ENCODE data around the gene ALKBH4.
"Not testable (repeated sequence)": the region's sequence is repeated elsewhere in the genome, so short reads cannot be mapped to it uniquely, and the experiment has no call there.

DNA sequence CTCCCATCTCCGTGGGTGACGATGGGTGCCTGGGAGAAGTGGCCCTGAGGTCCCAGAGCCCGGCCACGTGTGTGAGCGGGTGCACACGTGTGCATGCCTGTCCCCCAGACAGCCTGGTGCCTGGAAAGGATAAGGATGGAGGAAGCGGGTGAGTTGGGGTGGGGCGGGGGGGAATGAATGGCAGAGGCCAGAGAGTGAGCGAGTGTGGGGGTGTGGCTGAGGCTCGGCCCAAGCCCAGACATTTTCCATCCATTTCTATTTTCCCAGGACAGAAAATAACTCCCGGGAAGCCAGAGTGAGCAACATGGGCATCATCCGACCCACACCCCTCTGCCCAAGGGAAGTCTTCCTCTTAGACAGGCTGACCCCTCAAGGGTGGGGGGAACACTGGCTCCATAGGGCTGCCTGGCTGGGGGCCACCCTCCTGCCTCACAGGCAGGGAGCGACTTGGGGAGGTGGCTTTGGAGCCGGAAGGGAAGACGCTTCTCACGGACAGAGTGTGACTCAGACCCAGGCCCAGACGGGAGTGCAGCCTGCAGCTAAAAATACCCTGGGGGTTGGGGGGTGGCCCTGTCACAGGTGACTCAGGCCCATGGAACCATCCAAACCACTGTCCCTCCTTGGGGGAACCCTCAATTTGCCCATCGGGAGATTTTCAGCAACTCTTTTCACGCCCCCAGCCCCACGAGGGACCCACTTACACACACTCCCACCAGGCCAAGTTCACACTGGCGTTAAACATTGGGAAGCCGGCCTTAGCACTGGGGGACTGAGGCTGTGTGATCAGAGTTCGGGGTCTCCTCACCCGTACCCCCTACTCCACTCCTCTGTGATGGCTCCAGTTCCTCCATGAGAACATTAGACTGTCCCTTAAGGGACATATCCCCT, 40.9 kb upstream of the ALKBH4 start:
- TF ChIP-seq EZH2 (IDR thresholded peaks at IDR 0.05; ENCODE audit: low read length): not testable (repeated sequence)
- TF ChIP-seq, protein P1, sequence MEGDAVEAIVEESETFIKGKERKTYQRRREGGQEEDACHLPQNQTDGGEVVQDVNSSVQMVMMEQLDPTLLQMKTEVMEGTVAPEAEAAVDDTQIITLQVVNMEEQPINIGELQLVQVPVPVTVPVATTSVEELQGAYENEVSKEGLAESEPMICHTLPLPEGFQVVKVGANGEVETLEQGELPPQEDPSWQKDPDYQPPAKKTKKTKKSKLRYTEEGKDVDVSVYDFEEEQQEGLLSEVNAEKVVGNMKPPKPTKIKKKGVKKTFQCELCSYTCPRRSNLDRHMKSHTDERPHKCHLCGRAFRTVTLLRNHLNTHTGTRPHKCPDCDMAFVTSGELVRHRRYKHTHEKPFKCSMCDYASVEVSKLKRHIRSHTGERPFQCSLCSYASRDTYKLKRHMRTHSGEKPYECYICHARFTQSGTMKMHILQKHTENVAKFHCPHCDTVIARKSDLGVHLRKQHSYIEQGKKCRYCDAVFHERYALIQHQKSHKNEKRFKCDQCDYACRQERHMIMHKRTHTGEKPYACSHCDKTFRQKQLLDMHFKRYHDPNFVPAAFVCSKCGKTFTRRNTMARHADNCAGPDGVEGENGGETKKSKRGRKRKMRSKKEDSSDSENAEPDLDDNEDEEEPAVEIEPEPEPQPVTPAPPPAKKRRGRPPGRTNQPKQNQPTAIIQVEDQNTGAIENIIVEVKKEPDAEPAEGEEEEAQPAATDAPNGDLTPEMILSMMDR (optimal IDR thresholded peaks at IDR 0.05 in 1 of 3, IDR thresholded peaks at IDR 0.05 in 1 of 3, conservative IDR thresholded peaks at IDR 0.05 in 1 of 3; ENCODE audit: extremely low read depth in 1 of 3, insufficient read depth in 2 of 3, low read length in 3 of 3): not testable (repeated sequence)
